MG63 (cell line): ENCODE measurements around the gene UPF1. TPM values are rescaled to one million over a fixed set of nuclear protein-coding genes. Genes with fewer than 3 reads are reported as not detected.
A peak's percentile ranks its signal among the peaks of the same experiment; 100 is the strongest.

Experiments
- DNase-seq: peaks from one replicate; pipeline ENCODE4 v3.0.0-alpha.2; 2020
- H3K27me3 ChIP-seq: fragments of 250-450 bp; sonication (Bioruptor Pico); 2 replicates; pipeline ENCODE4 v1.5.1; 2020; ENCODE audit warnings: mild to moderate bottlenecking, moderate library complexity
- H3K36me3 ChIP-seq: fragments of 250-450 bp; sonication (Bioruptor Pico); 2 replicates; pipeline ENCODE4 v1.5.1; 2020; ENCODE audit warnings: mild to moderate bottlenecking, moderate library complexity
- H3K4me3 ChIP-seq: fragments of 250-450 bp; sonication (Bioruptor Pico); 2 replicates; pipeline ENCODE4 v1.5.1; 2020; ENCODE audit warnings: mild to moderate bottlenecking, moderate library complexity
- H3K9me3 ChIP-seq: fragments of 250-450 bp; sonication (Bioruptor Pico); 2 replicates; pipeline ENCODE4 v1.5.1; 2020; ENCODE audit warnings: mild to moderate bottlenecking, moderate library complexity
- total RNA-seq: library from RNA; depleted of rRNA; stranded (reverse); fragments of >200 nt; shearing (Covaris generic); gene quantifications from 2 replicates; pipeline ENCODE4 v1.2.3, GENCODE V29; 2014; ENCODE audit warnings: low replicate concordance

UPF1 gene
- total RNA-seq, 1 experiment from 2014 or later: 80.2 TPM

DNA sequence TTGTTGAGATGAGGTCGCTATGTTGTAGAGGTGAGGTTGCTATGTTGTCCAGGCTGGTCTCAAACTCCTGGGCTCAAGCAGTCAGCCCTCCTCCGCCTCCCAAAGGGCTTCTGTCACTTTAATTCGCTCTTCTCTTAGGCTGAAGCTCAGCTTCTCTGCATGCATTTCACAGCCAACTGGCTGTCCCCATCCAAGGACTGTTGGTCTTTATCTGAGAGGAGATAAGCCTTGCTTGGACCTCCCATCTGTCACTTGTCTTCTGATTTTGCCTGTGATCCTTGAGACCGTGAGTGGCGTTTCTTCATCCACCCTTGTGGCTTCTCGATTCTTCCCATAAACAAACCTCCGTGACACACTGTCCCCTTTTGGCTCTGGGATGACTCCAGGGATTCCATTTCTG, 39.8 kb downstream of the UPF1 start:
- no peak for DNase-seq
- Histone ChIP-seq H3K9me3 (no peaks in the 10 kb centered on the region), H3K36me3 (peaks cover 61% of the 10 kb centered on the region), H3K4me3 (no peak overlapping the region), H3K27me3 (no peaks in the 10 kb centered on the region)

DNA sequence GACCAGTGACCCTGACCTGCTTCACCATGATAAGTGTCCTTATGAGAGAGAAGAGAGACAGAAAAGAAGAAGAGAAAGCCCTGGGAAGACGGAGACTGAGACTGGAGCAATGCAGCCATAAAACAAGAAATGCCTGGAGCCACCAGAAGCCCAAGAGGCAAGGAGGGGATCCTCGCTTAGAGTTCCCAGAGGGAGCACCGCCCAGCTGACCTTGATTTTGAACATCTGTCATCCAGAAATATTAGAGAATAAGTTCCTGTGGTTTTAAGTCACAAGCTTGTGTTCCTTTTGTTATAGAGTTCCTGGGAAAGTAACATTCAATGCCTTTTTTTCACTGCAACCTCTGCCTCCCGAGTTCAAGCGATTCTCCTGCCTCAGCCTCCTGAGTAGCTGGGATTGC, 44.0 kb downstream of the UPF1 start:
- H3K4me3 ChIP-seq: no peak overlapping the region
- DNase-seq: no peak
- H3K36me3 ChIP-seq: peaks cover 67% of the 10 kb centered on the region
- H3K27me3 ChIP-seq: no peaks in the 10 kb centered on the region
- H3K9me3 ChIP-seq: peaks cover 7% of the 10 kb centered on the region

DNA sequence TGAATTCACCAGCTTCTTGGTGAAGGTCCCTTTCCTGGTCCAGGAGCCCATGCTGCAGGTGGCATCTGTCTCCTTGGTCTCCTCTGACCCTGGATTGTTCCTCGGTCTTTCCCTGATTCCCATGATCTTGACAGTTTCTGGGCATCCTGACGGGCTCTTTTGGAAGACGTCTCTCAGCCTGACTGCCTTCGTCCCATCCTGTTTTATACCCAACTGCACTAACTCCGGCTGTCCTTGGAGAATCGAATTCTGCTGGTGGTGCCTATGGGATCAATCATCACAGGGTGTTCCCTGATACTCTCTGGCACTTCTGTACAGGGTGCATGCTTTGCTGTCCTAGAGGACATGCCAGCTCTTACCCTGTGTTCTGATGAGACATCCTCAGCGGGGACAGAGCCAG, 45.1 kb downstream of the UPF1 start:
- DNase-seq: no peak
- Histone ChIP-seq H3K9me3 (peaks cover 7% of the 10 kb centered on the region), H3K27me3 (no peaks in the 10 kb centered on the region), H3K36me3 (peaks cover 69% of the 10 kb centered on the region), H3K4me3 (no peak overlapping the region)

DNA sequence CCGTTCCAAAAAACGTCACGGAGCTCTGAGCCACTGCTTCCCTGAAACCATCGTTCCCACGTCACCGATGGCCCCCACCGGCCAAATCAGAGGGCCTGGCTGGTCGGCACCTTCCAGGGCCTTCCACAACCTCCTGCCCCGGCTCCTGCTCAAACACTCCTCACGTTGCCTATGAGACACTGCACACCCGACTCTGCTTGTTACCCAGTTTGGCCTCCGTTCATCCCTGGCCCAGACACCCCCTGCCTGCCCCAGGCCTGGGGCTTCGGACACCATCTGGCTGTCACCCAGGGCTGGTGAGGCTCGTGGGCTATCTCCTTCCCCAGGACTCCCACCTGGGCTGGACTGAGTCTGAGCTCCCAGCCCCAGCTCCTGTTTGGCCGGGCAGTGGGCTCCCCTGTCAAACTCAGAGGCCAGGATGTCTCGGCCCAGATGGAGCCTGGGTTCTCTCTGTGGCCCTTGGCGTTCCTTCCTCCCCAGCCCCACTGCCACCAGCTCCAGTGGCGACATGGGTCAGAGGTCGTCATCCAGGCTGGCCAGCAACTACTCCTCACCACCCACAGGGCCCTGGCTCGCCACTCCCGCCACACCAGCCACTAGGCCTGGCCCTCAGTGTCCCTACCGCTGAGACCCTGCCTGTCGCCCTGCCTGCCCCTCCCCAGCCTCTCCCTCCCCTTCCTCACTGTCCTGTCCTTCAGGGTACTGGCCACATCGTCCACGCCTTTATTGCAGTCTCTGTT, 46.5 kb downstream of the UPF1 start:
- Histone ChIP-seq H3K9me3 (peaks cover 7% of the 10 kb centered on the region), H3K36me3 (peaks cover 67% of the 10 kb centered on the region), H3K27me3 (no peaks in the 10 kb centered on the region), H3K4me3 (no peak overlapping the region)
- DNase-seq: no peak

DNA sequence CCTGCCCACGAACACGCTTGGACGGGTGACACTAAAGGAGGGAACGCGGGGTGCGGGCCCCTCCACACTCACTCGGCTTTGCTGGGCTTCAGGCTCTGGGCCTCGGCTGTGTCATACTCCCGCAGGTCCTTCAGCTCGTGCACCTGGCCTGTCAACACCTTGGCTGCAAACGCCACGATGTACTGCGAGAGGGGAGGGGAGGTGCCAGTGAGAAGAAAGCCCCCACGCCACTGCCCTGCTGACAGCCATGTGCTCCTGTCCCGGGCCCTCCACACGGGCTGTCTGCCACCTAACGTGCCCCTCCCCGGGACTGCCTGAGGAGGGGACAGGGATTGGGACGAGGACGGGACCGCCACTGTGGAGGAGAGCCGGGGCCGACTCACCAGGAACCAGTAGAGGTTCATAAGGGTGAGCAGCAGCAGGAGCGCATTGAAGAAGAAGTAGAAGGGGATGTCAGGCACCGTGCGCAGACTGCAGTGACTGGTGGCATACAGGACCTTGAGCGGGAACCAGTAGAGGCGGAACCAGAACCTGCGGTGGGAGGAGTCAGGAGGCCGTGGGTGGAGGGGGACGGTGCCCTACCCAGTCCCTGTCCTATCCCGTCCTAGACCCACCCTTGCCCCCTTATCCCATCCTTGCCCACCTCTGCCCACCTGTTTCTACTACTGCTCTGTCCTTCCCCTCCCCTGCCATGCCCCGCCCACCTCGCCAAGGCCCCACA, 47.3 kb downstream of the UPF1 start:
- Histone ChIP-seq H3K27me3 (no peaks in the 10 kb centered on the region), H3K9me3 (peaks cover 7% of the 10 kb centered on the region), H3K4me3 (no peak overlapping the region), H3K36me3 (peaks cover 64% of the 10 kb centered on the region)
- no peak for DNase-seq

DNA sequence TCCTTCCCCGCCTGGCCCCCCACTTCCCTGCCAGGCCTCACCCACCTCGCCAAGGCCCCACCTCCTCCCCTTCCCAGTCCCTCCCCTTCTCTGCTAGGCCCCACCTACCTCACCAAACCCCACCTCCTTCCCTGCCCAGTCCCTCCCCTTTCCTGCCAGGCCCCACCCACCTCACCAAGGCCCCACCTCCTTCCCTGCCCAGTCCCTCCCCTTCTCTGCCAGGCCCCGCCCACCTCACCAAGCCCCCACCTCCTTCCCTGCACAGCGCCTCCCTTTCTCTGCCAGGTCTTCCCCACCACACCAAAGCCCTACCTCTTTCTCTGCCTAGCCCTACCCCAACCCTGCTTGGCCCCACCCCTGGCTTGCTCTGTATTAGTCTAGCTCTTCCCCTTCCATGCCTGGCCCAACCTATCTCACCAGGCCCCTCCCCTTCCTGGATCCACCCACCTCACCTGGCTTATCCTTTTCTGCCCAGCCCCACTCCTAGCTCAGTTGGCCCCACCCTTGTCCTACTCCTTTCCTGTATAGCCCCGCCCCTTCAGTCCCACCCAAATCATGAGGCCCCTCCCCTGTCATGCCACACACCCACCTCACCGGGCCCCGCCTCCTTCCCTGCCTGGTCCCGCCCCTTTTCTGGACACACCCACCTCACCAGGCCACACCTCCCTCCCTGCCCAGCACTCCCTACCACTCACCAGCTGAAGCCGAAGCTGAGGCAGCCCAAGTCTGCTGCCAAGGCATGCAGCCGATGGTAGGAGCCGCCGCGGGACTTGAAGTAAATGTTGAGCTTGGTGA, 48.0 kb downstream of the UPF1 start:
- no peak overlapping the region for H3K4me3 ChIP-seq
- DNase-seq: peak; percentile 52

DNA sequence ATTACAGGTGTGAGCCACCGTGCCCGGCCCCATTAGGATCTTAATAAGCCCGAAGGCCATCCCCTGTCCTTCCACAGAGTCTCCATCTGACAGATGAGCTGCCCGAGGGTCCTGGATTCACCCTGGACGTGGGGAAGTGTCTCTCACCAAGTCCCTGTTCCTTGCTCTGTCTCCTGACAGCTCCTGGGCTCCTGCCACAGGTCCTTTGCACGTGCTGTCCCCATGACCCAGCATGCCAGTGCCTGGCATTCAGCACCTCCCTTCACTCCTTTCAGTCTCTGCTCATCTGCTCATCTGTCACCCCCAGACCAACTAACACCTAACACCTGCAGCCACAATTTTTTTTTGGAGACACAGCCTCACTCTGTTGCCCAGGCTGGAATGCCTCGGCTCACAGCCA, 49.7 kb downstream of the UPF1 start:
- no peak for DNase-seq
- no peaks in the 10 kb centered on the region for H3K27me3 ChIP-seq
- H3K9me3 ChIP-seq: peaks cover 7% of the 10 kb centered on the region
- no peak overlapping the region for H3K4me3 ChIP-seq
- H3K36me3 ChIP-seq: peaks cover 51% of the 10 kb centered on the region

More for the DNA sequence above, 48.0 kb downstream of the UPF1 start:
- no peaks in the 10 kb centered on the region for H3K27me3 ChIP-seq
- H3K9me3 ChIP-seq: peaks cover 7% of the 10 kb centered on the region
- peaks cover 57% of the 10 kb centered on the region for H3K36me3 ChIP-seq

DNA sequence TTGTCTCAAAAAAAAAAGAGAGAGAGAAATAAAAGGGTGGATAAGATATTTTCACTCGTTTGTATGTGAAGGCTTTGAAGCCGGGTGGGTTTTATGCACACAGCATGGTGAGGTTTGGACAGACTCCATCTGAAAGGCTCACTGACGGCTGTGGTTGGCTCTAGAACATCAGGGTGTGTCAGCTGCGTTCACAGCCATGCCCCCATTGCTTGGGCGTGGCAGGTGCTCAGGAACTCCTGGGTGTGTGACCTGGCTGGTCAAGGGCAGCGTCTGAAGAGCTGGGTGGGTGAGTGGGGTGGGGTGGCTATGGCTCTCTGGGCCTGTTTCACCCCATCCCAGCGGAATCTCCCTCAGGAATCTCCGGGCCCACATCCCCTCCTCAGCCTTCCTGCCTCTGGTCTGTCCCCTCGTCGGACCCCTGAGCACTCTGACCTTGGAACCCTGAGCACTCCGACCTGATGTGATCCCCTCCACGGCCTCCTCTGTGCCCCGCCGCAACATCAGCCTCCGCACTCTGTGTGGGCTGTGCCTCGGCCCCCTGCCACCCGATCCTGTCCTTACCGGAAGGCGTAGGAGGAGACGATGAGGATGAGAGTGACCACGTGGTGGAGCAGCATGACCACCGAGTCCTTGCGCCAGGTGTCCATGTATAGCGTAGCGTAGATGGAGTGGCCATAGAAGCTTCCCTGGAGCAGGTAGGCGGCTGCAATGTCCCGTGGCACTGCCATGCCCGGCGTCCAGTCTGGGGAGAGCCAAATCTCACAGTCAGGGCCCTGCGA, 52.0 kb downstream of the UPF1 start:
- DNase-seq: no peak
- Histone ChIP-seq H3K4me3 (no peak overlapping the region), H3K27me3 (no peaks in the 10 kb centered on the region), H3K9me3 (peaks cover 5% of the 10 kb centered on the region), H3K36me3 (peaks cover 38% of the 10 kb centered on the region)

DNA sequence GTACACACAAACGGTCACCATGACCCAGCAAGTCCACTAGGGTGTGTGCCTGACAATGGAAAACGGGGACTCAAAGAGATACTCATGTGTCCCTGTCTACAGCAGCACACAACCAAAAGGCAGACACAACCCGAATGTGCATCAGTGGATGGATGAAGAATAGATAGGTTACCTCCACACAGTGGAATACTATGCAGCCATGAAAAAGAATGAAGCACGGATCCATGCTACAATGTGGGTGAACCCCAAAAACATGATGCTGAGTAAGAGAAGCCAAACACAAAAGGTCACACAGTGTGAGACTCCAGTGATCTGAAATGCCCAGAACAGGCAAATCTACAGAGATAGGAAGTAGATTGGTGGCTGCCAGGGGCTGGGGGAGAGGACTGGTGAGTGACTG, 55.2 kb downstream of the UPF1 start:
- Histone ChIP-seq H3K9me3 (no peaks in the 10 kb centered on the region), H3K36me3 (peaks cover 17% of the 10 kb centered on the region), H3K27me3 (no peaks in the 10 kb centered on the region), H3K4me3 (no peak overlapping the region)
- no peak for DNase-seq

DNA sequence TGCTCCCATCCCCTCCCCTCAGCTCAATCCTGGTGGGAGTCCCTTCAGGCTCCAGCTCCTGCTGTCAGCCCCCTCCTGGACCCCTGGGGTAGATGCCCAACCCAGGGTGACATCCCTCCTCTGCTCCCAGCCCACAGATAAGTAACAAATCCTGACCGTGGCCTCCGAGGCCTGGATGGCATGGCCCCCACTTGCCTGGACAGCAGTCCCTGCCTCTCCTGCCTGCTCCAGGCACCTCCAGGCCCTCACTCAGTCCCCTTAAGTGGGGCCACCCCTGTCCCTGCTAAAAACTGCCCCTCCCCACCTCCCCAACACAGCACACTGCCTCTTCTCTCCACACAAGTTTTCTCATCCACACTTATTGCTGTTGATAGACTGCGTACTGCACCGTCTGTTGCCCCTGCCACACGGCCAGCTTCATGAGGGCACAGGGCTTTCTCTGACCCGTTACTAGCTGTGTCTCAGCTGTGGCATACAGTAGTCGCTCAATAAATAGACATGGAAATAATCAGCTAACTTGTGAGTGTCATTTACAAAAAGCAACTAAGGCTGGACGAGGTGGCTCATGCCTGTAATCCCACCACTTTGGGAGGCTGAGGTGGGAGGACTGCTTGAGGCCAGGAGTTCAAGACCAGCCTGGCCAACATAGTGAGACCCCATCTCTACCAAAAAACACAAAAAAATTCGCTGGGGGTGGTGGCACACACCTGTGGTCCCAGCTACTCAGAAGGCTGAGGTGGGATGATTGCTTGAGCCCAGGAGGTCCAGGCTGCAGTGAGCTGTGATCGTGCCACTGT, 58.4 kb downstream of the UPF1 start:
- Histone ChIP-seq H3K9me3 (no peaks in the 10 kb centered on the region), H3K27me3 (no peaks in the 10 kb centered on the region), H3K4me3 (no peak overlapping the region), H3K36me3 (peaks cover 10% of the 10 kb centered on the region; the same call in 1 of the 2 replicates)
- DNase-seq: no peak

DNA sequence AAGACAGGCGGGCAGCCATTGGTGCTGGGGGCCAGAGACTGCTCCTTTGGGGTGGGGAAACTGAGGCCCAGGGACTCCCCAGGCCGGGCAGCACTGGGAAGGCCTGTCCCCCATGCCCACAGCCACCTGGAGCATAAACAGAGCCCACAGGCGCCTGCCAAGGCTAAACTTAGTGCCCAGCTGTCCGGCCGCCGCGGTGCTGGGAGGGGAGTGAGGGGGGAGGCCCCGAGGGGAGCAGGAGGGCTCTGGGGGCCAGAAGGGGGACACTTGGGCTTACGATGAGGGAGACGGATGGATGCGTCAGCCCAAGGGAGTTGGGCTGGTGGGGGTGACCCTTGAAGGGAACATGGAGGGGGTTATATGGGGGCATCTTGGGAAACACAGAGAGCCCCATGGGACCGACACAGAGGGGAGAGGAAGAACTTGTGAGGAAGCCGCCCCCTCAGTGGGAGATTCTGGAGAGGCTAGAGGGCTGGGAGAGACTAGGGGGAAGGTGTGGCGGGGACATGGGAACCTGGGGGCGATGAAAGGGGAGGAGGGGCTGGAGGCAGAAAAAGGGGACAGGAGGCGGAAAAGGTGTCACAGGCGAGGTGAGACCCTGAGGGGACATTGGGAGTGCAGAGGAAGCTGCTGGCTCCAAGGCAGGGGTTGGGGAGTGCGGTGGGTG, 62.0 kb downstream of the UPF1 start:
- H3K36me3 ChIP-seq: peaks cover 3% of the 10 kb centered on the region
- no peaks in the 10 kb centered on the region for H3K27me3 ChIP-seq
- H3K9me3 ChIP-seq: 0 out of 2 replicates have a peak, but pooled peaks cover 2% of the 10 kb centered on the region
- no peak overlapping the region for H3K4me3 ChIP-seq
- no peak for DNase-seq

DNA sequence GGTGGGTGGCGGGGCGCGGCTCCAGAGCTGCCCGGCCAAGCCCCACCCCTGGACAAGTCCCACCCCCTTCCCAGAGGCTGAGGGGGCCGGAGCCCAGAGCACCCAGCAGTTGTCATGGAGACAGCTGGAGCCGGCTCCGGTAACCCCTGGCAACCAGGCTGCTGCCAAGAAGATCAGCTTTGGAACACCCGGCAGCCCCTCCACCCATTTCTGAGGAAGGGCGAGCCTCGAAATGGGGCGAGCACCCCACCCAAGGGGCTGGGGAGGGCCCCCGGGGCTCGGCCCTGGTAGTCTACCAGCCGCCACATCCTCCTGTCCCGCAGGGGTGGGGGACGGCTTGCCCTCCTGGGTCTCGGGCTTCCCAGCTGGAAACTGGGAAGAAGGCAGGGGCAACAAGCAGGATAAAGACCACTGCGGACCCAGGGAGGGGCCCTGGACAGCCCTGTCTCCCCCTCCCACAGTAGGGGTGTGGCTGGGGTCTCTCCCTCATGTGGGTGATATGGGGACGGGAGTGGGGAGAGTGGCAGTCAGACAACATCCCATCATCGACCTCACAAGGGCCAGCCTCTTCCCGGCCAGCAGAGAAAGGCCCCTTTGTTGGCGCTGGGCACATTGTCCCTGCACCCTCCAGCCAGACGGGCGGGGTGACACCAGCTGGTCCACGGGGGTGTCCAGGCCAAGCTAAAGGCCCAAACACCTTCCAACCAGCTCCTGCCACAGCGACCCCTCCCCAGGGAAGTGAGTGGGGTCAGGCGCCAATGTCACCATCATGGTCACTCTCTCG, 62.7 kb downstream of the UPF1 start:
- Histone ChIP-seq H3K27me3 (no peaks in the 10 kb centered on the region), H3K4me3 (peak overlapping the region; percentile 66), H3K36me3 (peaks cover 10% of the 10 kb centered on the region), H3K9me3 (0 out of 2 replicates have a peak, but pooled peaks cover 2% of the 10 kb centered on the region)
- peak; percentile 45 for DNase-seq

DNA sequence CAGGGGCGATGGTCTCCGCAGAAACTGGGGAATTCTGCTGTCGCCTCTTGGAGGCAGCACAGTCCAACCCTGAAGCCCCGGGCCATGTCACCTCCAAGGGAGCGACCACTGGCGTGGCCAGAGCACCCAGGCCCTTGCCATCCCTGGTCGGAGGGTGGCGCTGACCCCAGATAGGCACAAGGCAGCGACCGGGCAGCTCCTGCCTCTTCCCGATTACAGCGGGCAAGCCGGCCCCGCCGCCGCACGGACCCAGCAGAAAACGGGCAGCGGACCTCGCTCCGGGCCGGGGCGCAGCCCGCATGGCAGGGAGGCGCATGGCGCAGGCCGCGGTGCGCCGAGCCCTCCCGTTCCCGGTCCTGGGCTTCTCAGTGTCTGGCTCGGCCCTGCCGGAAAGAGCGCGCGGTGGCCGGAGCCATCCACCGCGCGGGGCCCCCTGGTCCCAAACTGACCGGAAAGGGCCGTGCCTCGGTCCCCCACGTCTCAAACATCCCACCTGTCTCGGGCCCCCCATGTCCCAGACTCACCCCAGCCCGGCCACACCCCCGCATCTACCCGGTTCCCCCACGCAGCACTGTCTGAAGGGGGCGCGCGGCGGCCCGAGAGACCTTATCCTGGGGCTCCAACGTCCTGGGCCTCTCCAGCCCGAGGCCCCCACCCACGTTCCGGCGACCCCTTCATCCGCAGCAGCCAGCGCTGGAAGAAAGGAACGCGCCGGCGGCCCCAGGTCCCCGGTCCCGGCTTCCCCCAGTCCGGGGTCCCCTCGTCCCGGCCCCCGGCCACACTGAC, 63.5 kb downstream of the UPF1 start:
- H3K27me3 ChIP-seq: no peaks in the 10 kb centered on the region
- peak; percentile 82 for DNase-seq
- H3K36me3 ChIP-seq: peaks cover 18% of the 10 kb centered on the region

DNA sequence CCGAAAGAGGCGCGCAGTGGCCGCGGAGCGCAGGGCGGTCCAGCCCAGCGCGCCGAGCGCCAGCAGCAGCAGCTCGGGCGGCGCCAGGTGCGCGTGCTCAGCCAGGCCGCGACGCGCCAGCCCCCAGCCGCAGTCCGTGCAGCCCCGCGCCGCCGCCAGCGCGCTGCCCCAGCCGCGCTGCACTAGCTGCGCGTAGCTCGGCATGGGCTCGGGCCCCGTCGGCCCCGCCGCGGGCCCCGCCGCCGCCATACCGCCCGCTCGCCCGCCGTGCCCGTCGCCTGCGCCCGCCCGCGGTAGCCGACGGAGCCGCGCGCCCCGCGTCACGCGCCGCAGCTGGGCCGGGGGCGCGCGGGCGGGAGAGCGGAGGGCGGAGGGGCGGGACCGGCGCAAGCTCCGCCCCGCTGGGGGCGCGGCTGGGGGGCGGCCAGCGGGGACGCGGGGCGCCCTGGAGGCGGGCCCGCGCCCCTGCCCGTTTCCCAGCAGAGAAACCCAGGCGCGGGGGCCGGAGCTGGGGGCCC, 64.1 kb downstream of the UPF1 start, which contains the start of gene CERS1:
Gene CERS1, minus strand, starts transcription at position 335 of the 518 bp plus-strand sequence. Its CDS starts 86 bp downstream, at position 249.
- Histone ChIP-seq H3K27me3 (no peaks in the 10 kb centered on the region), H3K36me3 (peaks cover 24% of the 10 kb centered on the region), H3K9me3 (0 out of 2 replicates have a peak, but pooled peaks cover 2% of the 10 kb centered on the region), H3K4me3 (peak within 1 kb of the TSS; percentile 66)
- DNase-seq: peak; percentile 49

More for the DNA sequence above, 63.5 kb downstream of the UPF1 start:
- Histone ChIP-seq H3K4me3 (peak overlapping the region; percentile 66), H3K9me3 (0 out of 2 replicates have a peak, but pooled peaks cover 2% of the 10 kb centered on the region)
